Thyroid gland (tissue), 4 donors: ENCODE measurements around the gene IL31RA. TPM values are rescaled to one million over a fixed set of nuclear protein-coding genes. Genes with fewer than 3 reads are reported as not detected.
"Not testable (repeated sequence)": the region's sequence is repeated elsewhere in the genome, so short reads cannot be mapped to it uniquely, and the experiment has no call there.

ENCODE experiments used
- DNase-seq, 2 donors: peaks; one replicate each; pipeline ENCODE4 v3.0.0-alpha.2; 2019
- H3K27ac ChIP-seq, 3 donors: fragments of 200-600 bp; sonication (generic); 1 replicate in 2 of 3; 2 replicates in 1 of 3; pipeline ENCODE4 v1.5.1; 2016 to 2019; ENCODE audit warnings: mild to moderate bottlenecking in 1 of 3, moderate library complexity in 1 of 3
- H3K27me3 ChIP-seq: fragments of 200-600 bp; sonication (generic); one replicate; pipeline ENCODE4 v1.5.1; 2019
- H3K36me3 ChIP-seq, 2 donors: fragments of 200-600 bp; sonication (generic); one replicate each; pipeline ENCODE4 v1.5.1; 2016 to 2019
- H3K4me1 ChIP-seq, 2 donors: fragments of 200-600 bp; sonication (generic); one replicate each; pipeline ENCODE4 v1.5.1; 2017 to 2019
- H3K4me3 ChIP-seq, 3 donors: fragments of 200-600 bp; sonication (generic); replicated peaks in 1 of 3; 1 replicate in 2 of 3; 2 replicates in 1 of 3; pipeline ENCODE4 v1.5.1; 2016; ENCODE audit warnings: mild to moderate bottlenecking in 1 of 3
- H3K9me3 ChIP-seq: fragments of 200-600 bp; sonication (generic); one replicate; pipeline ENCODE4 v1.5.1; 2017
- POLR2A ChIP-seq, 2 donors: fragments of 450-650 bp; IDR thresholded peaks; one replicate each; pipeline ENCODE4 v1.6.1; 2017; ENCODE audit warnings: antibody characterized with exemption in 2 of 2, mild to moderate bottlenecking in 2 of 2, moderate library complexity in 1 of 2
- WGBS, 2 donors: methylation state at CpG; one replicate each; pipeline ENCODE4 v1.1.5; 2017; 5-methylcytosine and 5-hydroxymethylcytosine counted together
- intact Hi-C: fragments of 100-400 bp; cut with DNase I; formaldehyde crosslinking; loops from one replicate; pipeline ENCODE4 v1.15.1; 2023
- total RNA-seq, 4 donors: library from RNA; depleted of rRNA; stranded (reverse); fragments of >200 nt; gene quantifications; one replicate each; pipeline ENCODE4 v1.2.3, GENCODE V29; 2016
- TF ChIP-seq, protein P1 (sequence below), 6 experiments: fragments of 200-600 bp in 3 of 6; fragments of 450-650 bp in 3 of 6; sonication (generic) in 3 of 6; IDR thresholded peaks; one replicate each; pipeline ENCODE4 v1.5.1; 2016 to 2019; ENCODE audit warnings: antibody characterized with exemption in 6 of 6, mild to moderate bottlenecking in 2 of 6, inconsistent platforms in 1 of 6, moderate library complexity in 1 of 6

The IL31RA gene
- not detected for total RNA-seq

GRCh38 chr5:55850839-55851674, at the start of gene IL31RA:
Gene IL31RA, plus strand, starts transcription at chr5:55851357. Its CDS starts 214 bp downstream, at chr5:55851571.
- 90 to 94% methylated on average over 10 of the region's 10 CpGs for WGBS, 2 donors
- DNase-seq = no peak
- no peaks in the 10 kb centered on the region for H3K27me3 ChIP-seq
- H3K36me3 ChIP-seq = no peaks in the 10 kb centered on the region
- intact Hi-C loops = no loop called here
- H3K4me3 ChIP-seq = no peak within 1 kb of the TSS
- no peaks in the 10 kb centered on the region for H3K9me3 ChIP-seq
- TF ChIP-seq POLR2A (IDR thresholded peaks at IDR 0.05) = no peak
- TF ChIP-seq, protein P1, sequence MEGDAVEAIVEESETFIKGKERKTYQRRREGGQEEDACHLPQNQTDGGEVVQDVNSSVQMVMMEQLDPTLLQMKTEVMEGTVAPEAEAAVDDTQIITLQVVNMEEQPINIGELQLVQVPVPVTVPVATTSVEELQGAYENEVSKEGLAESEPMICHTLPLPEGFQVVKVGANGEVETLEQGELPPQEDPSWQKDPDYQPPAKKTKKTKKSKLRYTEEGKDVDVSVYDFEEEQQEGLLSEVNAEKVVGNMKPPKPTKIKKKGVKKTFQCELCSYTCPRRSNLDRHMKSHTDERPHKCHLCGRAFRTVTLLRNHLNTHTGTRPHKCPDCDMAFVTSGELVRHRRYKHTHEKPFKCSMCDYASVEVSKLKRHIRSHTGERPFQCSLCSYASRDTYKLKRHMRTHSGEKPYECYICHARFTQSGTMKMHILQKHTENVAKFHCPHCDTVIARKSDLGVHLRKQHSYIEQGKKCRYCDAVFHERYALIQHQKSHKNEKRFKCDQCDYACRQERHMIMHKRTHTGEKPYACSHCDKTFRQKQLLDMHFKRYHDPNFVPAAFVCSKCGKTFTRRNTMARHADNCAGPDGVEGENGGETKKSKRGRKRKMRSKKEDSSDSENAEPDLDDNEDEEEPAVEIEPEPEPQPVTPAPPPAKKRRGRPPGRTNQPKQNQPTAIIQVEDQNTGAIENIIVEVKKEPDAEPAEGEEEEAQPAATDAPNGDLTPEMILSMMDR (IDR thresholded peaks at IDR 0.05) = no peak
- H3K27ac ChIP-seq = no peak within 1 kb of the TSS
- H3K4me1 ChIP-seq = no peaks in the 10 kb centered on the region

DNA sequence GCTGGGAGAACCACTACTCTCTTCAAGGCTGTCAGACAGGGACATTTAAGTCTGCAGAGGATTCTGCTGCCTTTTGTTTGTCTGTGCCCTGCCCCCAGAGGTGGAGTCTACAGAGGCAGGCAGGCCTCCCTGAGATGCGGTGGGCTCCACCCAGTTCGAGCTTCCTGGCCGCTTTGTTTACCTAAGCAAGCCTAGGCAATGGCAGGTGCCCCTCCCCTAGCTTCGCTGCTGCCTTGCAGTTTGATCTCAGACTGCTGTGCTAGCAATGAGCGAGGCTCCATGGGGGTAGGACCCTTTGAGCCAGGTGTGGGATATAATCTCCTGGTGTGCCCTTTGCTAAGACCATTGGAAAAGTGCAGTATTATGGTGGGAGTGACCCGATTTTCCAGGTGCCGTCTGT, 42.3 kb upstream of the IL31RA start:
- DNase-seq, H3K27me3 ChIP-seq, H3K4me1 ChIP-seq, H3K36me3 ChIP-seq, H3K9me3 ChIP-seq, H3K4me3 ChIP-seq, H3K27ac ChIP-seq, intact Hi-C loops: not testable (repeated sequence)
- 75 to 94% methylated on average over 2 to 6 of the region's 7 CpGs for WGBS, 2 donors

DNA sequence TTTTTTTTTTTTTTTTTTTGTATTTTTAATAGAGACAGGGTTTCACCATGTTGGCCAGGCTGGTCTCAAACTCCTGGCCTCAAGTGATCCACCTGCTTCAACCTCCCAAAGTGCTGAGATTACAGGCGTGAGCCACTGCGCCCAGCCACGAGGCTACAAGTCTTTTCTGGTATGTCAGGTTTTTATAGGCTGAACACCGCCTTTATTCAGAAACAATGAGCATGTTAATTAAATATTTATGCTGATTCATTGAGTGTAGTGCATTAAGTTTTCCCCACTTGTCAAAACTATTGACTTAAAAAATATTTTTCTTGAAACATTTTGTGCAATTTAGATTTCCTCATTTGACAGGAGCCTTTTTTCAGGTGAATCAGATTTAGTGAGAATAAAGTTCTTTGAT, 35.2 kb upstream of the IL31RA start:
- H3K27ac ChIP-seq, H3K9me3 ChIP-seq, H3K36me3 ChIP-seq, DNase-seq, H3K27me3 ChIP-seq, H3K4me1 ChIP-seq, H3K4me3 ChIP-seq, intact Hi-C loops: not testable (repeated sequence)
- 91 to 94% methylated on average over 4 of the region's 4 CpGs for WGBS, 2 donors

- no peaks in the 10 kb centered on the region for H3K27me3 ChIP-seq
- intact Hi-C loops = no loop called here
Observed at GRCh38 chr5:55816342-55816741, 34.8 kb upstream of the IL31RA start.

GRCh38 chr5:55817030-55817429, 34.1 kb upstream of the IL31RA start:
- WGBS, 2 donors = 91 to 93% methylated on average over 2 of the region's 2 CpGs
- Histone ChIP-seq H3K4me1 (peaks cover 5 to 6% of the 10 kb centered on the region in 2 donors), H3K27me3 (no peaks in the 10 kb centered on the region), H3K36me3 (no peaks in the 10 kb centered on the region), H3K9me3 (no peaks in the 10 kb centered on the region), H3K27ac (no peak overlapping the region), H3K4me3 (no peak overlapping the region)
- intact Hi-C loops = no loop called here
- no peak for DNase-seq
- no peak for TF ChIP-seq POLR2A (IDR thresholded peaks at IDR 0.05)
- TF ChIP-seq, protein P1 (IDR thresholded peaks at IDR 0.05) = no peak

More at GRCh38 chr5:55816342-55816741, 34.8 kb upstream of the IL31RA start:
- TF ChIP-seq, protein P1 (IDR thresholded peaks at IDR 0.05) = no peak
- no peak for TF ChIP-seq POLR2A (IDR thresholded peaks at IDR 0.05)
- DNase-seq = no peak
- H3K4me3 ChIP-seq = no peak overlapping the region
- H3K4me1 ChIP-seq = no peaks in the 10 kb centered on the region
- no peaks in the 10 kb centered on the region for H3K9me3 ChIP-seq
- no peaks in the 10 kb centered on the region for H3K36me3 ChIP-seq
- H3K27ac ChIP-seq = no peak overlapping the region

DNA sequence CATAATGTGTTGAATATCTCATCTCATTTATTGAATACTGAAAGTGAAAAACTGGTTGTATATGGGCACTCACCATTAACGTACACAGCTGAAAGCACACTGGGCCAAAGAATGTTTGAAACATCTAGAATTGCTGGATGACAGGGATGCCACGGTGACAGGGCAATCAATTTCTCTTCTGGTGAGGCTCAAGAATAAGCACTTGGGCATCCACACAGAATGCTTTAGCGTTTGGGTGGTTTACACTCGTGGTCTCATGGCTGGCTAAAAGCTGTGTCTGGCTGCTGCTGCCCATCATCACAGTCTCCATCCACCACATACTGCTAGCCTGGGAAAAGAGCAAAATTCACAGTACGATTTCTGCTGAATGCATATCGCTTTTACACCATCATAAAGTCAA, 30.7 kb upstream of the IL31RA start:
- intact Hi-C loops = no loop called here
- Histone ChIP-seq H3K36me3 (no peaks in the 10 kb centered on the region), H3K27me3 (no peaks in the 10 kb centered on the region), H3K4me3 (no peak overlapping the region), H3K9me3 (no peaks in the 10 kb centered on the region), H3K4me1 (peaks cover 7 to 9% of the 10 kb centered on the region in 2 donors), H3K27ac (no peak overlapping the region)
- TF ChIP-seq, protein P1 (IDR thresholded peaks at IDR 0.05) = no peak
- no peak for TF ChIP-seq POLR2A (IDR thresholded peaks at IDR 0.05)
- WGBS, 2 donors = 83 to 86% methylated on average over 6 of the region's 6 CpGs
- no peak for DNase-seq
